Tibial nerve (tissue), 4 donors: Measurements from ENCODE around the gene GSK3B. TPM values are rescaled to one million over a fixed set of nuclear protein-coding genes. Genes with fewer than 3 reads are reported as not detected.
A peak's percentile ranks its signal among the peaks of the same experiment; 100 is the strongest.

Experiments used
- DNase-seq, 2 donors: peaks; one replicate each; pipeline ENCODE4 v3.0.0-alpha.2; 2019; ENCODE audit warnings: low spot score in 2 of 2
- H3K27ac ChIP-seq, 4 donors: fragments of 200-600 bp; sonication (generic) in 3 of 4; one replicate each; pipeline ENCODE4 v1.5.1; 2017 to 2019; ENCODE audit warnings: mild to moderate bottlenecking in 1 of 4
- H3K27me3 ChIP-seq, 2 donors: fragments of 200-600 bp; sonication (generic) in 1 of 2; one replicate each; pipeline versions ENCODE4 v1.5.1 to v1.6.0; 2017 to 2019
- H3K36me3 ChIP-seq, 3 donors: fragments of 200-600 bp; sonication (generic); one replicate each; pipeline ENCODE4 v1.5.1; 2018 to 2019
- H3K4me1 ChIP-seq, 4 donors: fragments of 200-600 bp; sonication (generic) in 3 of 4; one replicate each; pipeline ENCODE4 v1.5.1; 2017 to 2019
- H3K4me3 ChIP-seq, 4 donors: fragments of 200-600 bp; sonication (generic) in 3 of 4; one replicate each; pipeline ENCODE4 v1.5.1; 2017 to 2019; ENCODE audit warnings: mild to moderate bottlenecking in 1 of 4, moderate library complexity in 1 of 4
- H3K9me3 ChIP-seq, 4 donors: fragments of 200-600 bp; sonication (generic) in 3 of 4; one replicate each; pipeline ENCODE4 v1.5.1; 2017 to 2019
- CTCF ChIP-seq, 5 experiments: fragments of 200-600 bp in 3 of 5; fragments of 450-650 bp in 2 of 5; sonication (generic) in 3 of 5; IDR thresholded peaks; one replicate each; pipeline ENCODE4 v1.5.1; 2016 to 2019; ENCODE audit warnings: antibody characterized with exemption in 5 of 5, mild to moderate bottlenecking in 3 of 5, moderate library complexity in 2 of 5
- EP300 ChIP-seq, 2 donors: sonication (generic); formaldehyde crosslinking; IDR thresholded peaks; one replicate each; pipeline ENCODE4 v1.6.1; 2017; ENCODE audit warnings: antibody characterized with exemption in 2 of 2, mild to moderate bottlenecking in 1 of 2
- POLR2A ChIP-seq, 2 donors: fragments of 450-650 bp; IDR thresholded peaks; one replicate each; pipeline ENCODE4 v1.6.1; 2017; ENCODE audit warnings: antibody characterized with exemption in 2 of 2, mild to moderate bottlenecking in 2 of 2, moderate library complexity in 2 of 2
- WGBS, 2 donors: methylation state at CpG; one replicate each; pipeline ENCODE4 v1.1.5; 2018; 5-methylcytosine and 5-hydroxymethylcytosine counted together
- total RNA-seq, 4 donors: library from RNA; depleted of rRNA; stranded (reverse); fragments of >200 nt; gene quantifications; one replicate each; pipeline ENCODE4 v1.1.0, GENCODE V29; 2016

GSK3B gene
- total RNA-seq, 4 donors from 2014 or later: 22.6 to 39.3 (median 28.5) TPM

- 86 to 93% methylated on average over 8 of the region's 8 CpGs for WGBS, 2 donors
Observed at GRCh38 chr3:119815716-119816115, 278.5 kb downstream of the GSK3B start.

GRCh38 chr3:119812491-119813058 lies 281.7 kb downstream of the GSK3B start:
- H3K4me3 ChIP-seq: no peak overlapping the region
- no peak overlapping the region for H3K27ac ChIP-seq
- no peak for DNase-seq
- no peaks in the 10 kb centered on the region for H3K9me3 ChIP-seq
- peaks cover 0 to 12% (median 0%) of the 10 kb centered on the region in 4 donors for H3K4me1 ChIP-seq
- WGBS, 2 donors: 78 to 87% methylated on average over 4 to 8 of the region's 8 CpGs
- no peaks in the 10 kb centered on the region for H3K36me3 ChIP-seq
- H3K27me3 ChIP-seq: peaks cover 0 to 8% of the 10 kb centered on the region in 2 donors
- TF ChIP-seq EP300 (IDR thresholded peaks at IDR 0.05) (no peak), POLR2A (IDR thresholded peaks at IDR 0.05) (no peak), CTCF (IDR thresholded peaks at IDR 0.05) (no peak)

More at GRCh38 chr3:119815716-119816115, 278.5 kb downstream of the GSK3B start:
- TF ChIP-seq CTCF (IDR thresholded peaks at IDR 0.05): no peak
- no peak for TF ChIP-seq POLR2A (IDR thresholded peaks at IDR 0.05)
- TF ChIP-seq EP300 (IDR thresholded peaks at IDR 0.05): no peak
- Histone ChIP-seq H3K4me3 (no peak overlapping the region), H3K27me3 (no peaks in the 10 kb centered on the region), H3K4me1 (no peaks in the 10 kb centered on the region), H3K9me3 (no peaks in the 10 kb centered on the region), H3K36me3 (no peaks in the 10 kb centered on the region), H3K27ac (no peak overlapping the region)
- DNase-seq: no peak

GRCh38 chr3:119810018-119810435 lies 284.2 kb downstream of the GSK3B start:
- TF ChIP-seq POLR2A (IDR thresholded peaks at IDR 0.05): no peak
- no peak for TF ChIP-seq CTCF (IDR thresholded peaks at IDR 0.05)
- TF ChIP-seq EP300 (IDR thresholded peaks at IDR 0.05): no peak
- no peak overlapping the region for H3K27ac ChIP-seq
- no peaks in the 10 kb centered on the region for H3K9me3 ChIP-seq
- 0 to 2% methylated on average over 11 to 28 of the region's 33 CpGs for WGBS, 2 donors
- peaks cover 0 to 12% (median 0%) of the 10 kb centered on the region in 4 donors for H3K4me1 ChIP-seq
- peaks cover 0 to 8% of the 10 kb centered on the region in 2 donors for H3K27me3 ChIP-seq
- peak overlapping the region; percentile 4 to 50 (median 38) for H3K4me3 ChIP-seq
- DNase-seq: no peak
- H3K36me3 ChIP-seq: no peaks in the 10 kb centered on the region

- DNase-seq: no peak
- Histone ChIP-seq H3K27ac (no peak overlapping the region), H3K4me3 (peak overlapping the region; percentile 4 to 50 (median 38)), H3K4me1 (peaks cover 0 to 12% (median 0%) of the 10 kb centered on the region in 4 donors), H3K27me3 (peaks cover 0 to 8% of the 10 kb centered on the region in 2 donors), H3K36me3 (no peaks in the 10 kb centered on the region), H3K9me3 (no peaks in the 10 kb centered on the region)
- TF ChIP-seq POLR2A (IDR thresholded peaks at IDR 0.05) (no peak), EP300 (IDR thresholded peaks at IDR 0.05) (no peak), CTCF (IDR thresholded peaks at IDR 0.05) (no peak)
- 26 to 29% methylated on average over 23 to 25 of the region's 31 CpGs for WGBS, 2 donors
Observed at GRCh38 chr3:119809249-119810017, 284.8 kb downstream of the GSK3B start.

GRCh38 chr3:119808843-119809242 lies 285.4 kb downstream of the GSK3B start:
- TF ChIP-seq POLR2A (IDR thresholded peaks at IDR 0.05) (no peak), CTCF (IDR thresholded peaks at IDR 0.05) (no peak), EP300 (IDR thresholded peaks at IDR 0.05) (no peak)
- WGBS, 2 donors: 82 to 87% methylated on average over 4 to 6 of the region's 6 CpGs
- no peak for DNase-seq
- Histone ChIP-seq H3K4me1 (peaks cover 0 to 12% (median 0%) of the 10 kb centered on the region in 4 donors), H3K9me3 (no peaks in the 10 kb centered on the region), H3K27me3 (peaks cover 0 to 8% of the 10 kb centered on the region in 2 donors), H3K4me3 (no peak overlapping the region), H3K27ac (no peak overlapping the region), H3K36me3 (no peaks in the 10 kb centered on the region)
